Activated CD4-positive, alpha-beta T cell treated with anti-CD3 and anti-CD28 coated beads, Interleukin-2, Interleukin-6, amounts not matched to agents 100 ng/mL and 50 ng/mL, durations not matched to agents 16 hours and 8 hours (primary cell): ENCODE measurements around the gene ENAM.
"Not testable (repeated sequence)": the region's sequence is repeated elsewhere in the genome, so short reads cannot be mapped to it uniquely, and the experiment has no call there.

Experiments
- DNase-seq: peaks from one replicate; pipeline ENCODE4 v3.0.0-alpha.2; 2020

ENAM gene

GRCh38 chr4:70682142-70682541 lies 53.6 kb downstream of the ENAM start:
- not testable (repeated sequence) for DNase-seq

- peak; percentile 11 for DNase-seq
Measured at GRCh38 chr4:70687392-70687791, 58.8 kb downstream of the ENAM start.

- peak; percentile 95 for DNase-seq
Measured at GRCh38 chr4:70687821-70688794, 59.6 kb downstream of the ENAM start, which contains the start of gene UTP3. Gene UTP3, plus strand, starts transcription at chr4:70688532. Its CDS starts 146 bp downstream, at chr4:70688678.

- DNase-seq = no peak
Measured at GRCh38 chr4:70688795-70689231, 60.3 kb downstream of the ENAM start.

- no peak for DNase-seq
Measured at GRCh38 chr4:70691661-70692060, 63.1 kb downstream of the ENAM start.

- not testable (repeated sequence) for DNase-seq
Measured at GRCh38 chr4:70694633-70695032, 66.1 kb downstream of the ENAM start.
